GM23338 (cell line): ENCODE measurements around the gene R3HDM2. TPM values are rescaled to one million over a fixed set of nuclear protein-coding genes. Genes with fewer than 3 reads are reported as not detected.
A peak's percentile ranks its signal among the peaks of the same experiment; 100 is the strongest.

ENCODE experiments used
- ATAC-seq: fragments of 200-7000 bp; cut with Tn5 transposase; 3 replicates; pipeline ENCODE4 v1.9.1; 2020
- DNase-seq: peaks from one replicate; pipeline ENCODE4 v3.0.0-alpha.2; 2015; ENCODE audit warnings: low spot score
- H2AFZ ChIP-seq: fragments of 200-600 bp; sonication (generic); 2 replicates; pipeline ENCODE4 v1.8.0; 2016; ENCODE audit warnings: antibody characterized with exemption, mild to moderate bottlenecking, moderate library complexity
- H3F3A ChIP-seq: fragments of 200-600 bp; sonication (generic); replicated peaks from 2 replicates; pipeline ENCODE4 v1.8.0; 2017; ENCODE audit warnings: antibody characterized with exemption, mixed run types, low read depth
- H3K27ac ChIP-seq: fragments of 200-600 bp; sonication (generic); 2 replicates; pipeline ENCODE4 v1.6.1; 2016; ENCODE audit warnings: low read depth
- H3K27me3 ChIP-seq: fragments of 200-600 bp; sonication (generic); 2 replicates; pipeline ENCODE4 v1.8.0; 2016; ENCODE audit warnings: mild to moderate bottlenecking, mixed run types, moderate library complexity; ENCODE audit not compliant: insufficient read depth
- H3K36me3 ChIP-seq: fragments of 200-600 bp; sonication (generic); 2 replicates; pipeline ENCODE4 v1.8.0; 2016; ENCODE audit warnings: mild to moderate bottlenecking; ENCODE audit not compliant: insufficient read depth
- H3K4me1 ChIP-seq: fragments of 200-600 bp; sonication (generic); 2 replicates; pipeline ENCODE4 v1.8.0; 2016; ENCODE audit warnings: mild to moderate bottlenecking, moderate library complexity; ENCODE audit not compliant: insufficient read depth
- H3K4me2 ChIP-seq: fragments of 200-600 bp; sonication (generic); 2 replicates; pipeline ENCODE4 v1.7.1; 2017; ENCODE audit warnings: mixed run types
- H3K4me3 ChIP-seq: fragments of 200-600 bp; sonication (generic); 2 replicates; pipeline ENCODE4 v1.6.1; 2016; ENCODE audit warnings: mixed run types
- H3K79me2 ChIP-seq: fragments of 200-600 bp; sonication (generic); replicated peaks from 2 replicates; pipeline ENCODE4 v1.8.0; 2017; ENCODE audit warnings: mild to moderate bottlenecking; ENCODE audit not compliant: insufficient read depth
- H3K9me2 ChIP-seq: fragments of 200-600 bp; sonication (generic); 2 replicates; pipeline ENCODE4 v1.8.0; 2017; ENCODE audit not compliant: insufficient read depth
- H4K20me1 ChIP-seq: fragments of 200-600 bp; sonication (generic); replicated peaks from 2 replicates; pipeline ENCODE4 v1.8.0; 2017; ENCODE audit warnings: mild to moderate bottlenecking; ENCODE audit not compliant: insufficient read depth
- H3K27ac Mint-ChIP-seq: 2 replicates; pipeline ENCODE4 v1.8.0; 2020; ENCODE audit warnings: inconsistent platforms, mild to moderate bottlenecking, moderate library complexity, mixed read lengths
- H3K27me3 Mint-ChIP-seq: 3 replicates; pipeline ENCODE4 v1.8.0; 2022; ENCODE audit warnings: low read depth, mild to moderate bottlenecking, moderate library complexity, mixed read lengths, inconsistent platforms; ENCODE audit not compliant: insufficient read depth, poor library complexity
- H3K36me3 Mint-ChIP-seq: 3 replicates; pipeline ENCODE4 v1.8.0; 2021; ENCODE audit warnings: low read depth, mild to moderate bottlenecking, inconsistent platforms, moderate library complexity, mixed read lengths
- H3K4me1 Mint-ChIP-seq: 3 replicates; pipeline ENCODE4 v1.8.0; 2020; ENCODE audit warnings: mild to moderate bottlenecking, inconsistent platforms, mixed read lengths
- H3K4me3 Mint-ChIP-seq: 3 replicates; pipeline ENCODE4 v1.8.0; 2021; ENCODE audit warnings: moderate library complexity, mild to moderate bottlenecking, inconsistent platforms, mixed read lengths
- H3K9me3 Mint-ChIP-seq: 3 replicates; pipeline ENCODE4 v1.8.0; 2020; ENCODE audit warnings: moderate library complexity, mild to moderate bottlenecking, inconsistent platforms, mixed read lengths
- CTCF ChIP-seq, 2 experiments: fragments of 200-600 bp in 1 of 2; sonication (generic) in 1 of 2; conservative IDR thresholded peaks; 2 replicates each; pipeline versions ENCODE4 v1.5.1 to v1.6.1; 2016 to 2017; ENCODE audit warnings: antibody characterized with exemption in 2 of 2, low read depth in 2 of 2, mild to moderate bottlenecking in 2 of 2, moderate library complexity in 1 of 2
- ETS1 ChIP-seq: IDR thresholded peaks from 2 replicates; pipeline ENCODE4 v1.6.1; 2016; ENCODE audit warnings: antibody characterized with exemption
- EZH2 ChIP-seq: fragments of 200-600 bp; sonication (generic); IDR thresholded peaks from one replicate; pipeline ENCODE4 v1.8.0; 2017; ENCODE audit warnings: antibody characterized with exemption, mild to moderate bottlenecking, low read depth; ENCODE audit not compliant: unreplicated experiment
- NANOG ChIP-seq: IDR thresholded peaks from 2 replicates; pipeline ENCODE4 v1.6.1; 2016; ENCODE audit warnings: antibody characterized with exemption, borderline replicate concordance
- STAT1 ChIP-seq: IDR thresholded peaks from one replicate; pipeline ENCODE4 v1.6.1; 2016; ENCODE audit warnings: antibody characterized with exemption; ENCODE audit not compliant: unreplicated experiment
- ZNF114 ChIP-seq: fragments of 250-450 bp; sonication (Bioruptor Pico); IDR thresholded peaks from 2 replicates; pipeline ENCODE4 v1.5.0; 2020; ENCODE audit warnings: mild to moderate bottlenecking, moderate library complexity
- ZNF331 ChIP-seq: fragments of 250-450 bp; sonication (Bioruptor Pico); IDR thresholded peaks from 2 replicates; pipeline ENCODE4 v1.5.0; 2020; ENCODE audit warnings: low read depth, mild to moderate bottlenecking, moderate library complexity
- ZNF462 ChIP-seq: fragments of 250-450 bp; sonication (Bioruptor Pico); IDR thresholded peaks from 2 replicates; pipeline ENCODE4 v1.5.0; 2020; ENCODE audit warnings: mild to moderate bottlenecking, moderate library complexity
- polyA plus RNA-seq: library from polyadenylated mRNA; unstranded; fragments of >200 nt; fragmentation: Nextera tagmentation; extraction: Ambion mirVana; gene quantifications from 2 replicates; pipeline ENCODE4 v1.2.1, GENCODE V29; 2016
- total RNA-seq: library from RNA; depleted of rRNA; stranded (reverse); fragments of >200 nt; shearing (Covaris generic); gene quantifications from 2 replicates; pipeline ENCODE4 v1.2.3, GENCODE V29; 2014

R3HDM2 gene
- total and polyA plus RNA-seq, 2 experiments from 2014 or later, result 9.6 to 19.6 TPM

GRCh38 chr12:57474430-57474829 lies 43.6 kb upstream of the R3HDM2 start:
- H3K79me2 ChIP-seq, result no peaks in the 10 kb centered on the region
- Mint-ChIP-seq H3K4me1 (peaks cover 39% of the 10 kb centered on the region), H3K36me3 (peaks cover 8% of the 10 kb centered on the region; the same call in 2 of the 3 replicates), H3K9me3 (no peaks in the 10 kb centered on the region; the same call in 2 of the 3 replicates), H3K4me3 (peak overlapping the region; percentile 75; the same call in 2 of the 3 replicates), H3K27ac (no peak overlapping the region), H3K27me3 (peaks cover 58% of the 10 kb centered on the region)
- peaks cover 28% of the 10 kb centered on the region for H3K4me1 ChIP-seq
- no peaks in the 10 kb centered on the region for H3K36me3 ChIP-seq
- no peak overlapping the region for H3K27ac ChIP-seq
- H3K27me3 ChIP-seq, result peaks cover 57% of the 10 kb centered on the region
- peak overlapping the region; percentile 98; the same call in 1 of the 2 replicates for H3K4me2 ChIP-seq
- ATAC-seq (no peak), DNase-seq (no peak)
- H3K9me2 ChIP-seq, result no peaks in the 10 kb centered on the region
- no peak overlapping the region for H2AFZ ChIP-seq
- H3F3A ChIP-seq, result peaks cover 9% of the 10 kb centered on the region
- no peak for TF ChIP-seq ETS1
- H4K20me1 ChIP-seq, result no peaks in the 10 kb centered on the region
- peak overlapping the region; percentile 82 for H3K4me3 ChIP-seq

- no peak overlapping the region for H3K4me3 ChIP-seq
- H3K36me3 ChIP-seq, result no peaks in the 10 kb centered on the region
- Mint-ChIP-seq H3K27me3 (peaks cover 58% of the 10 kb centered on the region), H3K9me3 (no peaks in the 10 kb centered on the region; the same call in 2 of the 3 replicates), H3K27ac (no peak overlapping the region), H3K4me3 (no peak overlapping the region; the same call in 2 of the 3 replicates), H3K4me1 (peaks cover 39% of the 10 kb centered on the region), H3K36me3 (peaks cover 8% of the 10 kb centered on the region; the same call in 2 of the 3 replicates)
- ATAC-seq (no peak), DNase-seq (no peak)
- peaks cover 9% of the 10 kb centered on the region for H3F3A ChIP-seq
- no peaks in the 10 kb centered on the region for H3K79me2 ChIP-seq
- H4K20me1 ChIP-seq, result no peaks in the 10 kb centered on the region
- no peak overlapping the region for H3K27ac ChIP-seq
- no peak overlapping the region for H2AFZ ChIP-seq
- H3K27me3 ChIP-seq, result peaks cover 57% of the 10 kb centered on the region
- H3K9me2 ChIP-seq, result no peaks in the 10 kb centered on the region
- peaks cover 28% of the 10 kb centered on the region for H3K4me1 ChIP-seq
- no peak overlapping the region for H3K4me2 ChIP-seq
- TF ChIP-seq CTCF (conservative IDR thresholded peaks at IDR 0.05; ENCODE audit: low read depth in 2 of 2), result no peak
- TF ChIP-seq ETS1, result no peak
- no peak for TF ChIP-seq ZNF462 (CRISPR knock-in tag)
- no peak for TF ChIP-seq ZNF331
- no peak for TF ChIP-seq STAT1
- no peak for TF ChIP-seq ZNF114 (CRISPR knock-in tag)
- TF ChIP-seq NANOG, result no peak
- TF ChIP-seq EZH2, result no peak
Observed at GRCh38 chr12:57473886-57474285, 43.0 kb upstream of the R3HDM2 start.
